ENCODE results near the gene CNP.
"Not testable (repeated sequence)": the region's sequence is repeated elsewhere in the genome, so short reads cannot be mapped to it uniquely, and the experiment has no call there.

CNP gene

DNA sequence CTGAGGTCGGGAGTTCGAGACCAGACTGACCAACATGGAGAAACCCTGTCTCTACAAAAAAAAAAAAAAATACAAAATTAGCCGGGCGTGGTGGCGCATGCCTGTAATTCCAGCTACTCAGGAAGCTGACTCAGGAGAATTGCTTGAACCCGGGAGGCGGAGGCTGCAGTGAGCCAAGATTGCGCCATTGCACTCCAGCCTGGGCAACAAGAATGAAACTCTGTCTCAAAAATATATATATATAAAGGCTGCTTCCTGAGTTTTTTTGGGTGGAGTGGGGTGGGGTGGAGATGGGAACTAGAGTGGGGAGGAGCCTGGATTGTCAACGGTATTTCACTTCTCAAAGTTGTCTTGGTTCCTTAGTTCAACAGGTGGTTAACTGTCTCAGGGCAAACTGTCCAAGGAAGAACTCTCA is 43.7 kb downstream of the CNP start:
- DNase-seq = not testable (repeated sequence)

DNA sequence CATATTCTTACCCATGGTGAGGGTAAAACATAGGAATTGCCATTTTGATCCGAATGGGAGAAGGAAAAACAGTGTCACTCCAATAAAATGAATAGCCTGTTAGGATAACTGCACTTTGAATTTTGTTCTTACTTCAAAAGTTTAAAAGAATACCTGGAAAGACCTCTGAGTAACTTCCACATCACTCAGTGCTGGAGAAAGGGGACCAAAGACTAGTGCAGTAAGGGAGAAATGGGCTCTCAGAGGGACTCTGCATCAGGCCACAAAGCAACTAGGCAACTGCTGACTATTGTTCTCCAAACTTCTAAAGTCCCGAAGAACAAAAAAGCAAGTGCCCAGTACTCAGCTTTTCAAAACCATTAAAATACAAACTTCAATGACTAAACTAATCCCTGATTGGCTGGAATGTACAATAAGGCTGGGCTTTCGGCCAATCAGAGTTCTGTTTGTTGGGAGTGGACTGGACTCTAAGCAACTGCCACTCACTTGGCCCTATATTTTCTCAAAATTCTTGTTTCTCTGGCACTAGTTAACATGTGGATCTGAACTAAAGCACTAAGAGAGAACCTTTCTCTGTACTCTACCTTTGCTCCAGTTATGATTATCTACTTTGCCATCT is 44.4 kb downstream of the CNP start:
- no peak for DNase-seq

GRCh38 chr17:42012363-42012762 is 45.8 kb downstream of the CNP start:
- not testable (repeated sequence) for DNase-seq

DNA sequence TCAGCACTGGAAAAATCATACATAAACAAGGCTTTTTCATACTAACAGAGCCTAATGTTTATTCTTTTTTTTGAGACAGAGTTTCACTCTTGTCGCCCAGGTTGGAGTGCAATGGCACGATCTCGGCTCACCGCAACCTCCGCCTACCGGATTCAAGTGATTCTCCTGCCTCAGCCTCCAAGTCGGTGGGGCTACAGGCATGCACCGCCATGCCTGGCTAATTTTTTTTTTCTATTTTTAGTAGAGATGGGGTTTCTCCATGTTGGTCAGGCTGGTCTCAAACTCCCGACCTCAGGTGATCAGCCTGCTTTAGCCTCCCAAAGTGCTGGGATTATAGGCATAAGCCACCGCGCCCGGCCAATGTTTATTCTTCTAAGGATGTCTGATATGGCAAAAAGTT is 47.1 kb downstream of the CNP start:
- DNase-seq = not testable (repeated sequence)

DNA sequence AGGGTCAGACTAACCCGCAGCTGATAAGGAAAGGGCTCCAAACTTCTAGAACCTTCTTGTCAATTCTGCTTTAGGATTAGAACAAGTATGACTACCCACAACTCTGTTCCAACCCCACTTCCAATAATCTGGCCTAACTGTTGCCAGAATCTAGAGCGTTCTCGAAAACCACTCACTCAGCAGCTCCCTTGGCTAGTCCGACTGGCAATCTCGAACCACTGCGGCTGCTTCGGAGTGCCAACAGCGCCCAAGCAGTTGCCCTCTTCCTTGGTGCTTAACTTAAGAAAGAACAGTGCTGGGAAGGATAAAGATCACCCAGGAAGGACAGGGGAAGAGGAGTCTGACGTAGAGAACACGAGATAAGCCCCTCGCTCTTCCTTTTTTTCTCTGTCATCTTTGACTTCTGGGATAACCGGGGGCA is 49.8 kb downstream of the CNP start:
- peak; percentile 18 for DNase-seq

DNA sequence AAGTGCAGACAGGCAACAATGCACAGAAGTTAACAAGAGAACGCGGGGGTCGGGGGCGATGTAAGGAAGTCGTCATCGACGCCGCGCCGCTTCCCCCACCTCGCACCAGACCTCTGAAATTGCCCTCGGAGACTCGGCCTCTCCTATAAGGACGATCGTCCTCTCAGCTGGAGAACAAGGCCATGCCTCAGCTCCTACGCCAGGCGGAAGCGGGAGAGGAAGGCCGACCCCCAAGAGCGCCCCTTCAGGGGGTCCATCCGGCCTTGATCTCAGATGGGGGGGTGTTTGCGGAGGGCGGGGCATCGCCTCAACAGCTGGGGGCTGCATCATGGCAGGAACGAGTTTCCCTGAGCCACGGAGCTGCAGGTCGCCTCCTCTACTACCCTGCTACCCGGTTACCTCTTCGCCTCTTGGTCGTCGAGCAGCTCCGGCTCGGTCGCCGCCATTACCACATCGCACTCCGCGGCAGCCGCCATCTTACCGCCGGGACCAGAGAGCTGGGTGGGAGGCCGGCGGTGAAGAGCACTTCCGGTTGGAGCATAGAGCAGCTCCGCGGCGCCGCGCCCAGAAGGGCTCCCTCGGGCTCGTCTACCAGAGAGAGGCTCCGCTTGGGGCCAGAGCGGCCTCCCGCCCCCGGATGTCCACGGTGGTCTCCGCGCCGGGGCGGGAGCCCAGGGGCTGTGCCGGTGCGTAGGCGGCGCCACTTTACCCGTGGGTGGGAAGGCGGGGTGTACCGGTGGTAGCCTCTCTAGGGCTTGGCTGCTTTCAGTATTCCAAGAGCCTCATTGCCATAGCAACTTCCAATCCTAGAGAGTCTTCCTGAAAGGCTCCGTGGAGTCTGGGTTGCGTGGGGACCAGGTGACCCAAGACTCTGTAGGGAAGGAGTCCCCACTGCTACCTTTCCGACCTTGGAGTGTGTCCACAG is 50.6 kb downstream of the CNP start, which contains the start of gene DNAJC7:
Gene DNAJC7, minus strand, starts transcription at position 499 of the 925 bp plus-strand sequence. Its CDS starts 23 bp downstream, at position 476.
- peak; percentile 87 for DNase-seq

- no peak for DNase-seq
Observed at GRCh38 chr17:42017866-42018200, 51.2 kb downstream of the CNP start.

DNA sequence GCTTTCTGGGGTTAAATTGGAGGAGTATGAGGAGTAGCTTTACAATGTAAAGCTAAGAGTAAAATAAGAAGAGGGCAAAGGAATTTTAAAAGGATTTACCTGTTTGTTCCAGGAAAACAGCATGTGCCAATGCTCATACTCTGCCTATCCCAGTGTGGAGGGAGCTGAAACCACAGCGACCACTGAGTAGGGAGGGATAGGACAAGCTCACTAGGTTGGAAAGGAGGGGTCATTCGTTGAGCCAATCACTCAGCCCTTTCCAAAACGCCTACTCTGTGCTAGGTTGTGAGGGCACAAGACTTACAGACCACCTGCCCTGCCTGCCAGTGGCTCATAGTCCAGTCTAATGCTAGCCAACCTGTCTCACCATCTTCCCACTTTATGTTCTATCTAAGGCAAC is 51.7 kb downstream of the CNP start:
- no peak for DNase-seq

DNA sequence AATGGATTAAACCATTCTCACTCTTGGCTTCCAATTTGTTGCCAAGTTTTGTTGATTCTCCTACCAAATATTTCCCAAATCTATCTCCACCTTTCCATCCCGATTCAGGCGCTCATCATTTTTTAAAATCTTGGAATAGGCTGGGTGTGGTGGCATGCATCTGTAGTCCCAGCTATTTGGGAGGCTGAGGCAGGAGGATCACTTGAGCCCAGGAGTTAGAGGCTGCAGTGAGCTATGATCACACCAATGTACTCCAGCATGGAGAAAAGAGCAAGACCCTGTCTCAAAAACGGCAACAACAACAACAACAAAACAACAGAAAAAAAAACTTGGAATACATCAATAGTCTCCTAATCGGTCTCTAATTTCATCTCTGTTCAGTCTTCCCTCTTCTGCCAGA is 52.4 kb downstream of the CNP start:
- DNase-seq = no peak

DNA sequence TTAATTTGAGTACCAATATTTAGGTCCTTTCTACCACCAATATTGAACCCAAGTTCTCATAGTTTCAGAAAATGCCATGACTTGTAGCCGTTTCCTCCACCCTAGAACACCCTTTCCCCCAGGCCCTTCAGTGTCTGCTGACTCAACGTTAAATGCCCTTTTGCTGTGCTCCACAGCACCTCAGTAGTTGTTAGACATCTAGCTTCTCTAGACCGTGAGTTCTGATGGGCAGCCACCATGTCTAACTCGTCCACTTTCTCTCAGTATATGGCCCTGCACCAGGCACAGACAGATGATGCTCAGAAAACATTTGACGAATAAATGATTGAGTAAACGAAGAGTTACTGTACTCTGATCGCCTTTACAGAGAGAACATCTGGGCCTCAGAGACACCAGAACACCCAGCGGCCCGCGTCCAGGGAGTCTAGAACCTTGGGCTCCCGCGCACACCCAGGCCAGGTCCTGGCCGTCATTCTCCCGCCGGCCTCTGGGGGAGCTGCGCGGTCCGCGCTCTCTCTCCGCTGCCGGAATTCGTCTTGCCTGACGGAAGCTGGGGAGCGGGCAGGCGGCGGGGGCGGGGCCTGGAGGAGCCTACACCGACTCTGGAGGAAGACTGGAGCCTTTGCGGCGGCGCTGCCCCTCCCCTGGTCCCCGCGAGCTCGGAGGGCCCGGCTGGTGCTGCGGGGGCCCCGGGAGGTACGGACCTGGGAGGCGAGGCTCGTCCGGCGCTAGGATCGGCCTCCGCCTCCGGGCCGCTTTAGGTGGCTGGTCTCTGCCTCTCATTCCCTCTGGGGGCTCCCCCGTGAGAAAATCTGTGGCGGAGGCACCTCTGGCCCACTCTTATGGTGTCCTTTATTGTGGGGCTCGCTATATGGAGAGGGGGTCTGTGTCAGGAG is 53.2 kb downstream of the CNP start, which contains the start of gene NKIRAS2:
Gene NKIRAS2, plus strand, starts transcription at position 582 of the 896 bp plus-strand sequence. CDS start 1,488 bp downstream, outside the sequence.
- peak; percentile 95 for DNase-seq

DNA sequence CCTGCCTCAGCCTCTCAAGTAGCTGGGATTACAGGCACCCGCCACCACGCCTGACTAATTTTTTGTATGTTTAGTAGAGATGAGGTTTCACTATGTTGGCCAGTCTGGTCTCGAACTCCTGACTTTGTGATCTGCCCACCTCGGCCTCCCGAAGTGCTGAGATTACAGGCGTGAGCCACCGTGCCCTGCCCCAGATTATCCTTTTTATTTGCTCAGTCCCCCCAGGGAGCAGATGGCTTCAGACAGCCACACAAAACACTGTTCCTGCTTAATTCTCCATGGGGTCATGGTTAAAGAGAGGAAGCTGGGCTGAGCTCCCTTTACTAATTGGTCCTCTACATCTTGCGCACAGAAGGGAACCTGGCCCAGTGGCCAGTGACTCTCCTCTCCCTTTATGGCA is 54.2 kb downstream of the CNP start:
- not testable (repeated sequence) for DNase-seq

- DNase-seq = no peak
Observed at GRCh38 chr17:42023524-42024349, 57.1 kb downstream of the CNP start.

DNA sequence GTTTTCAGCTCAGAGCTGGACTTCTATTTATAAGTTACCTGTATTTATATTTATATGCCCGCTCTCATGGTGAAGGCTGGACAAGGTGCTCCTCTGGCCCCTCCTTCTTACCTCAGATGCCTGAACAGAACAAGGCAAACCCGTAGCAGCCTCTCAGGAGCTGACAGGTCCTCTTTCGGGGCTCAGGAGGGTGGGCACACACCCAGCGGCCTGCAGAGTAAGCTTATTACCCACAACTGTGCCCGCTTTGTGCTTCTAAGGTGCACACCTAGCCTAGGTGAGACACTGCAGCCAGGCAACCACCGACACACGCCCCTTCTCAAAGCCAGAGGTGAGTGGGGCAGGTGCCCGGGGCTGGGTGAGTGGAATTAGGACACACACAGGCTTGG is 58.6 kb downstream of the CNP start:
- no peak for DNase-seq

DNA sequence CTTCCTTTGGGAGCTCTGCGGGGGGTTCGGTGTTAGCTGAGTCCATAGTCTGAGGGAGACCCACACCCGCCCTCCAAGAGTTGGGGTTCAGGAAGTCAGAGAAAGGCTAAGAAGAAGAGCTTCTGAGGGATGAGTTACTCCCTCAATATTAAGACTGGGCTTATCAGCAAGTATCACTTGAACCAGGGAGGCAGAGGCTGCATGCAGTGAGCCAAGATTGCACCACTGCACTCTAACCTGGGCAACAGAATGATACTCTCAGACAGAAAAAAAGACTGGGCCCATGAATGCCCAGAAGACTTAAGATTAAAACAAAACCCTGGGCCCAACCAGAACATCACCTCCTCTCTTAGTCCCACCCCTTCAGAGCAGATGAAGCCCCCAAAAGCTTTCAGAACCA is 59.3 kb downstream of the CNP start:
- DNase-seq = no peak

DNA sequence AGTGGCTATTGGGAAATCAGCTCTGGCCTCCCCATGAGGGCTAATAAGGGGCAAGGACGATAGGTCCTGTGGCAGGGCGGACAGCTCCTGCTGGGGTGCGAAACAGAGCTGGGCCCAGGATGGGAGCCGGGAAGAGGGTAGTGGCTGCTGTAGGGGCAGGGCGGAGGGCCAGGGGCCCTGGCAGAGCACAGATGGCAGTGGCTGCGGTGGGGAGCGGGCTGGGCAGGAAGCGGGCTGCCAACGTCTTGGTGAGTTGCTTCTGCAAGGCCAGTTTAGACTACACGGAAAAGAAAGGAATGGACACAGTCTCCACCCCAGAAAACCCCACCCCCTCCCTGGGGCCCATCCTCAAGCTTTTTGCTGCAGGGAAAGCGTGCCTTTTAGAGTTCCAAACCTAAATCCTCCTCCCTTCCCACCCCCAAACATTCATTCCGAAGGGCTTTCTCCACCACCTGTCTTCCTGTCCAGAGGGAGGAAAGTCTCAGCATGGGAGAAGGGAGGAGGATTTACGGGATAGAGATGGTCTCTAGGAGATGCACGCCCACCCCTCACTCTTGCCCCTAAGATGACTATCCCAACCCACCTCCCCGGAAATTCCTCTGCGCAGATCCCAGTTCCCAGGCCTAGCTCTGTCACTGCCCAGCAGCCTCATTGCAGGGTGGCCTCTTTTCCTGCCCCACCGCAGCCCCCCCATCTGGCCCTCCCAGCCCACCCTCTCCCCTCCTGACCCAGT is 60.4 kb downstream of the CNP start:
- DNase-seq = no peak
